ENCODE data around the gene TMEM244. TPM values are rescaled to one million over a fixed set of nuclear protein-coding genes. Genes with fewer than 3 reads are reported as not detected.
"Not testable (repeated sequence)": the region's sequence is repeated elsewhere in the genome, so short reads cannot be mapped to it uniquely, and the experiment has no call there.

The TMEM244 gene
- total and polyA plus RNA-seq, 2 donors (not counting 3 experiments of a cell fraction or from before 2014, with no cell fraction given), result not detected

DNA sequence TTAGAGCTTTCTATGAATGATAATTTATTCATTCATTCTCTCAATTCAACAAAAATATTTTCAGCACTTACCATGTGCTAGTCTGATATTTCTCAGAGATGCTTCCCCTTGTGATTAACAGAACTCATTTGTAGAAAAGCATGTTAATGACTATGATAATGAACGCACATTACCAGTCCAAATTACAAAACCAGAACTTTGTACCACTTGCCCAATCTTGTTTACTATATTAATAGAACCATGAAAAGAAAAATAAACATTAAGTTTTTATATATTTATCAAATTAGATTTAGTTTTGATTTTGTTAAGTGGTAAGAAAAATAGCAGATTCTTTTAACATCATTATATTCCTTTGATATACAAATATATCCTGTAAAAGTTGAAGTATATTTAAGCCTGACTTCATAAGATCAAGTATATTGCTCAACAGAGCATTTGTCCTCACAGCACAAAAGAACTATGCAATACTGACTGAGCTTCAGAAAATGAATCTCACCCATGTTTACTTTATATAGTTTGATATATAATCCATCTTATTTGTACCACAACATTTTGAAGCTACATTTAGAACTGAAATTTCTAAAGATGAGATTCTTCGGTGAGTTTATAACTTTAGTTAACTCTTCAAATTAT is 48.9 kb downstream of the TMEM244 start:
- no TSS peak for BruUV-seq (replicated peaks)
- H3K9me1 ChIP-seq (replicated peaks; ENCODE audit: control insufficient read depth, extremely low read depth, insufficient read depth, low read length), result no peaks in the 10 kb centered on the region
- no peaks in the 10 kb centered on the region for H3K36me3 ChIP-seq (ENCODE audit: control insufficient read depth in 2 of 2, extremely low read depth in 1 of 2, insufficient read depth in 2 of 2, low read length in 2 of 2)
- no peak overlapping the region for H3K27ac ChIP-seq (ENCODE audit: insufficient read depth, low read depth, low read length)
- no peak overlapping the region for H3K4me3 ChIP-seq (replicated peaks in 1 of 3; ENCODE audit: insufficient read depth in 1 of 3, low read depth in 1 of 3, low read length in 3 of 3)
- no peaks in the 10 kb centered on the region for H3K79me2 ChIP-seq (ENCODE audit: control insufficient read depth, insufficient read depth, low read length)
- H3K9me3 ChIP-seq (replicated peaks; ENCODE audit: control insufficient read depth, insufficient read depth, low read length), result no peaks in the 10 kb centered on the region
- CTCF ChIA-PET, result interaction anchor here (1.3 kb wide), 1 partner anchor 124 kb away, joined by 4 read pairs; no protein-coding TSS in a partner anchor
- H3K4me2 ChIP-seq (ENCODE audit: insufficient read depth, low read length), result no peak overlapping the region
- no peaks in the 10 kb centered on the region for H3K4me1 ChIP-seq (ENCODE audit: control insufficient read depth, extremely low read depth, insufficient read depth, low read length)
- H3K27me3 ChIP-seq (ENCODE audit: control insufficient read depth in 2 of 2, insufficient read depth in 2 of 2, low read length in 2 of 2), result peaks cover 0 to 10% of the 10 kb centered on the region in 2 experiments
- POLR2A ChIA-PET, result no interaction called here
- no peak overlapping the region for H3K9ac ChIP-seq (replicated peaks; ENCODE audit: extremely low read depth, insufficient read depth, low read length)
- TF ChIP-seq POLR2A (IDR thresholded peaks at IDR 0.05; ENCODE audit: low read depth, low read length) (no peak), JUN (IDR thresholded peaks at IDR 0.05; ENCODE audit: borderline replicate concordance, insufficient read depth, insufficient read length, low read depth) (no peak), MYC (IDR thresholded peaks at IDR 0.05; ENCODE audit: low read depth, low read length) (no peak)
- FAIRE-seq (no peak), DNase-seq (ENCODE audit: low read depth, low spot score) (no peak)
- intact Hi-C loops (cut with micrococcal nuclease) (no loop called here), dilution Hi-C loops (cut with MboI; ENCODE audit: extremely low pct_ligation_motif_present, low sequenced_read_pairs) (no loop called here)
- H4K20me1 ChIP-seq (replicated peaks; ENCODE audit: control insufficient read depth, extremely low read depth, insufficient read depth, low read length), result no peaks in the 10 kb centered on the region
- no peak overlapping the region for H2AFZ ChIP-seq (ENCODE audit: low read depth, low read length)

DNA sequence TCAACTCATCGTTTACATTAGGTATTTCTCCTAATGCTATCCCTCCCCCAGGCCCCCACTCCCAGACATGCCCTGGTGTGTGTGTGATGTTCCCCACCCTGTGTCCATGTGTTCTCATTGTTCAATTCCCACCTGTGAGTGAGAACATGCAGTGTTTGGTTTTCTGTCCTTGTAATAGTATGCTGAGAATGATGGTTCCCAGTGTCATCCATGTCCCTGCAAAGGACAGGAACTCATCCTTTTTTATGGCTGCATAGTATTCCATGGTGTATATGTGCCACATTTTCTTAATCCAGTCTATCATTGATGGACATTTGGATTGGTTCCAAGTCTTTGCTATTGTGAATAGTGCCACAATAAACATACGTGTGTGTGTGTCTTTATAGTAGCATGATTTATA is 54.0 kb downstream of the TMEM244 start:
- POLR2A ChIA-PET; H3K27ac ChIP-seq (ENCODE audit: insufficient read depth, low read depth, low read length); FAIRE-seq; H4K20me1 ChIP-seq (replicated peaks; ENCODE audit: control insufficient read depth, extremely low read depth, insufficient read depth, low read length); dilution Hi-C loops (cut with MboI; ENCODE audit: extremely low pct_ligation_motif_present, low sequenced_read_pairs); H3K27me3 ChIP-seq (ENCODE audit: control insufficient read depth in 2 of 2, insufficient read depth in 2 of 2, low read length in 2 of 2); H3K4me2 ChIP-seq (ENCODE audit: insufficient read depth, low read length); H3K36me3 ChIP-seq (ENCODE audit: control insufficient read depth in 2 of 2, extremely low read depth in 1 of 2, insufficient read depth in 2 of 2, low read length in 2 of 2); H3K4me1 ChIP-seq (ENCODE audit: control insufficient read depth, extremely low read depth, insufficient read depth, low read length); H3K79me2 ChIP-seq (ENCODE audit: control insufficient read depth, insufficient read depth, low read length); intact Hi-C loops (cut with micrococcal nuclease); DNase-seq (ENCODE audit: low read depth, low spot score); H3K9ac ChIP-seq (replicated peaks; ENCODE audit: extremely low read depth, insufficient read depth, low read length); H3K9me1 ChIP-seq (replicated peaks; ENCODE audit: control insufficient read depth, extremely low read depth, insufficient read depth, low read length); BruUV-seq (replicated peaks); H3K9me3 ChIP-seq (replicated peaks; ENCODE audit: control insufficient read depth, insufficient read depth, low read length); H3K4me3 ChIP-seq (replicated peaks in 1 of 3; ENCODE audit: insufficient read depth in 1 of 3, low read depth in 1 of 3, low read length in 3 of 3); CTCF ChIA-PET; H2AFZ ChIP-seq (ENCODE audit: low read depth, low read length): not testable (repeated sequence)

DNA sequence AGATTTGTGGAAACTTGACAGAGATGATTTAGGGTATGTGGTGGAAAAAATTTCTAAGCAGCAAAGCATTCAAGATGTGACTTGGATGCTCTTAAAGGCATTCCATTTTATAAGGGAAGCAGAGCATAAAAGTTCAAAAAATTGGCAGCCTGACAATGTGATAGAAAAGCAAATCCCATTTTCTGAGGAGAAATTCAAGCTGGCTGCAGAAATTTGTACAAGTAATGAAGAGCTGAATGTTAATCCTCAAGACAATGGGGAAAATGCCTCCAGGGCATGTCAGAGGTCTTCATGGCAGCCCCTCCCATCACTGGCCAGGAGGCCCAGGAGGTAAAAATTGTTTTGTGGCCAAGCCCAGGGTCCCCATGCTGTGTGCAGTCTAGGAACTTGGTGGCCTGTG is 58.2 kb downstream of the TMEM244 start:
- BruUV-seq (replicated peaks); H3K4me1 ChIP-seq (ENCODE audit: control insufficient read depth, extremely low read depth, insufficient read depth, low read length); H3K27ac ChIP-seq (ENCODE audit: insufficient read depth, low read depth, low read length); DNase-seq (ENCODE audit: low read depth, low spot score); H3K9me1 ChIP-seq (replicated peaks; ENCODE audit: control insufficient read depth, extremely low read depth, insufficient read depth, low read length); H3K4me2 ChIP-seq (ENCODE audit: insufficient read depth, low read length); H3K9ac ChIP-seq (replicated peaks; ENCODE audit: extremely low read depth, insufficient read depth, low read length); H3K79me2 ChIP-seq (ENCODE audit: control insufficient read depth, insufficient read depth, low read length); H3K4me3 ChIP-seq (replicated peaks in 1 of 3; ENCODE audit: insufficient read depth in 1 of 3, low read depth in 1 of 3, low read length in 3 of 3); H2AFZ ChIP-seq (ENCODE audit: low read depth, low read length); CTCF ChIA-PET; H3K9me3 ChIP-seq (replicated peaks; ENCODE audit: control insufficient read depth, insufficient read depth, low read length); H3K36me3 ChIP-seq (ENCODE audit: control insufficient read depth in 2 of 2, extremely low read depth in 1 of 2, insufficient read depth in 2 of 2, low read length in 2 of 2); H4K20me1 ChIP-seq (replicated peaks; ENCODE audit: control insufficient read depth, extremely low read depth, insufficient read depth, low read length); FAIRE-seq; POLR2A ChIA-PET; intact Hi-C loops (cut with micrococcal nuclease); dilution Hi-C loops (cut with MboI; ENCODE audit: extremely low pct_ligation_motif_present, low sequenced_read_pairs): not testable (repeated sequence)
- peaks cover 5 to 14% of the 10 kb centered on the region in 2 experiments for H3K27me3 ChIP-seq (ENCODE audit: control insufficient read depth in 2 of 2, insufficient read depth in 2 of 2, low read length in 2 of 2)

Data from endothelial cell of umbilical vein (primary cell).